SJSA1 (cell line): ENCODE data around the gene ATP6V0A1. TPM values are rescaled to one million over a fixed set of nuclear protein-coding genes. Genes with fewer than 3 reads are reported as not detected.
A peak's percentile ranks its signal among the peaks of the same experiment; 100 is the strongest.

Source experiments
- DNase-seq, 2 experiments: peaks; one replicate each; pipeline ENCODE4 v3.0.0-alpha.2; 2015 to 2020; ENCODE audit warnings: low spot score in 2 of 2, low read depth in 1 of 2
- H3K27ac ChIP-seq: fragments of 250-450 bp; sonication (Bioruptor Pico); 2 replicates; pipeline ENCODE4 v1.5.1; 2020; ENCODE audit warnings: mild to moderate bottlenecking, moderate library complexity
- H3K27me3 ChIP-seq: fragments of 250-450 bp; sonication (Bioruptor Pico); replicated peaks from 2 replicates; pipeline ENCODE4 v1.5.1; 2020; ENCODE audit warnings: mild to moderate bottlenecking, moderate library complexity
- H3K36me3 ChIP-seq: fragments of 250-450 bp; sonication (Bioruptor Pico); 2 replicates; pipeline ENCODE4 v1.5.1; 2020; ENCODE audit warnings: mild to moderate bottlenecking
- H3K4me1 ChIP-seq: fragments of 250-450 bp; sonication (Bioruptor Pico); replicated peaks from 2 replicates; pipeline ENCODE4 v1.6.1; 2021; ENCODE audit warnings: mild to moderate bottlenecking
- H3K4me3 ChIP-seq: fragments of 250-450 bp; sonication (Bioruptor Pico); 2 replicates; pipeline ENCODE4 v1.5.1; 2020; ENCODE audit warnings: mild to moderate bottlenecking
- H3K9me3 ChIP-seq: fragments of 250-450 bp; sonication (Bioruptor Pico); replicated peaks from 2 replicates; pipeline ENCODE4 v1.5.1; 2020; ENCODE audit warnings: mild to moderate bottlenecking
- total RNA-seq: library from RNA; depleted of rRNA; stranded (reverse); fragments of >200 nt; shearing (Covaris generic); gene quantifications from 2 replicates; pipeline ENCODE4 v1.2.3, GENCODE V29; 2014

ATP6V0A1 gene
- total RNA-seq, 1 experiment from 2014 or later = 14.8 TPM

DNA sequence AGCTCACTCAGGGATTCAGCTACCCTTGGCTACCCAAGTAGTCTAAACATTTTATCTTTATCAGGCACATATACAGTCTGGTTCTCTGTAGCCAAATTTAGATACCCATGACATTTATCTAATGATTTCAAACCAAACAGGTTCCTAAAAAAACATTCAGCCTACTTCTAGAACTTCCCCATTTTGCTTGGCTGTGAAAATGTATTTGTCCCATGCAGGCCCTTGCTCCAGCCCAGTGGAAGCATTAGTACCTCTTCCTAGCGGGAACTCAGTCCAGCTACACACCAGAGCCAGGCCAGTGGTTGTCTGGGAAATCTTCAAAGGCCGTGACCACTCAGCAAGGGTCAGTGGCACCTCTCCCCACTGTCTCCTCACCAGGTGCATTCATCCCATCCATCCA lies 51.2 kb downstream of the ATP6V0A1 start:
- peaks cover 45% of the 10 kb centered on the region for H3K36me3 ChIP-seq
- H3K27me3 ChIP-seq = no peaks in the 10 kb centered on the region
- DNase-seq = no peak
- H3K4me3 ChIP-seq = no peak overlapping the region
- H3K9me3 ChIP-seq = no peaks in the 10 kb centered on the region
- peaks cover 18% of the 10 kb centered on the region for H3K4me1 ChIP-seq
- no peak overlapping the region for H3K27ac ChIP-seq

DNA sequence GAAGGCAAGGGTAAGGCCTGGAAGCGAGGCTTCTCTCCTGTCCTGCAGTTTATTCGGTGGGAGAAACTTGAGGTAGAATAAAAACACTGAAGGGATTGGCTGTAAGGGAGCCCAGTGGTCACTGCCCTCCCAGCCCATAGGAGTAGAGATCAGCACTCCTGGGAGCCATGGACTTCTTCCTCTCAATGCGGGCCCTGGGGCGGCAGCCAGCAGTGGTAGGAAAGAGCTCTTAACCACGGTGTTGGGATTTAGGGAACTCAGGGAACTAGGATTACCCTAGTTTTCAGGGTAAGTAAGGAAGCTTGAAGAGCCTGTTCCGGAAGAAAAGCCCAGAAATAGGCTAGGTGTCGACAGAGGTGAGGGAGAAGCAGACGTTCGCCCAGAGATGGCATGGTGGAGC lies 53.6 kb downstream of the ATP6V0A1 start:
- no peak for DNase-seq
- H3K4me1 ChIP-seq = peaks cover 20% of the 10 kb centered on the region

DNA sequence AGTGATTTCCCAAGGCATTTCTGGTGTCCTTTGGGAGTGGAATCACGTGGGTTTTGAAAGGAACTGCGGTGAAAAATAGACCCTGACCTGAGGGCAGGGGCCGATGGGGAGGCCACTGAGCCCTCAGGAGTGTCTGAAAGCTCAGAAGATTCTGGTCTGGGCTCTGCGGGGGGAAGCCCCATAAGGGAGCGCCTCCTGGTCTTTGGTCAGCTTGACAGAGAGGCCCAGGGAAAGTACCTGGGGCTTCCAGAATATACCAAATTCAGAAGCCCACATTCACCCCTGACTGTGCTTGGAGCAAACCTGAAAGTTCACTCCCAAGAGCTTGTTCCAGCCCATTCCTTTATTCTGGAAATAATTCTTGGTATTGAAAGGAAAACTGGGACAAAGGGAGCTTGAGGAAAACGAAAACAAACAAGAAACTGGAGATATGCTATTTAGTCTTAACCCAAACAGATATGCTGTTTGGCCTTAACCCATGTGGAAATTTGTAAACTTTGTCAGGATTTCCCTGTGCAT lies 54.1 kb downstream of the ATP6V0A1 start:
- no peak for DNase-seq
- Histone ChIP-seq H3K9me3 (no peaks in the 10 kb centered on the region), H3K27me3 (no peaks in the 10 kb centered on the region), H3K4me1 (peaks cover 26% of the 10 kb centered on the region), H3K4me3 (no peak overlapping the region), H3K27ac (no peak overlapping the region; the same call in 1 of the 2 replicates), H3K36me3 (peaks cover 38% of the 10 kb centered on the region)

More for the DNA sequence above, 53.6 kb downstream of the ATP6V0A1 start:
- Histone ChIP-seq H3K27ac (no peak overlapping the region), H3K27me3 (no peaks in the 10 kb centered on the region), H3K9me3 (no peaks in the 10 kb centered on the region), H3K36me3 (peaks cover 38% of the 10 kb centered on the region), H3K4me3 (no peak overlapping the region)

DNA sequence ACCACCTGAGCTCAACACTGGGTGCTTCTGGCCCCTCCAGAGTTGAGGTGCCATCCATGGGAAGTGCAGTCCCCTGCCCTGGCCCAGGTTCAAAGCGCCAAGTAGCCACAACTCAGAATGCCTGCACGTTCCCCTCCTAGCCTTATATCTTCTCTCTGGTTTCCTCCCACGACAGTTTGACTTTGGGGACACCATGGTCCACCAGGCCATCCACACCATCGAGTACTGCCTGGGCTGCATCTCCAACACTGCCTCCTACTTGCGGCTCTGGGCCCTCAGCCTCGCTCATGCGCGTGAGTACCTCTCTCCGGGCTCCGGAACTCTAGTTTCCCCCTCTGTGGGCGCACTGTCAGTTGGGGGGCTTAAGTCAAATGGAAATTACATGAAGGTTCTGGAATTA lies 55.0 kb downstream of the ATP6V0A1 start:
- Histone ChIP-seq H3K36me3 (peaks cover 30% of the 10 kb centered on the region), H3K27ac (no peak overlapping the region)

DNA sequence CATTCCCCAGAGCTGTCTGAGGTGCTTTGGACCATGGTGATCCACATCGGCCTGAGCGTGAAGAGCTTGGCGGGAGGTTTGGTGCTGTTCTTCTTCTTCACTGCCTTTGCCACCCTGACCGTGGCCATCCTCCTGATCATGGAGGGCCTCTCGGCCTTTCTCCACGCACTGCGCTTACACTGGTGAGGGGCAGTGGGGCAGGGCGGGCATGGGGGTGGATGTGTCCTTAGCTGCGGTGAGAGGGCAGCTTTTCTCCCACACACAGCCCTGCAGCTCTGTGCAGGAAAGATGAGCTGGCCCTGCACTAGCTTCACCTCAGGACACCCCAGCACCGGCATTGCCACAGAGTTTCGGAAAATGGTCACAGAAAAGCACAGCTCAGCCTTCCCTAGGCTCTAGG lies 55.6 kb downstream of the ATP6V0A1 start:
- no peak overlapping the region for H3K27ac ChIP-seq
- peaks cover 25% of the 10 kb centered on the region for H3K36me3 ChIP-seq
- H3K27me3 ChIP-seq = no peaks in the 10 kb centered on the region
- H3K9me3 ChIP-seq = no peaks in the 10 kb centered on the region
- no peak for DNase-seq
- H3K4me3 ChIP-seq = no peak overlapping the region
- peaks cover 41% of the 10 kb centered on the region for H3K4me1 ChIP-seq

More for the DNA sequence above, 55.0 kb downstream of the ATP6V0A1 start:
- no peak for DNase-seq
- H3K9me3 ChIP-seq = no peaks in the 10 kb centered on the region
- H3K27me3 ChIP-seq = no peaks in the 10 kb centered on the region
- no peak overlapping the region for H3K4me3 ChIP-seq
- H3K4me1 ChIP-seq = peaks cover 35% of the 10 kb centered on the region

DNA sequence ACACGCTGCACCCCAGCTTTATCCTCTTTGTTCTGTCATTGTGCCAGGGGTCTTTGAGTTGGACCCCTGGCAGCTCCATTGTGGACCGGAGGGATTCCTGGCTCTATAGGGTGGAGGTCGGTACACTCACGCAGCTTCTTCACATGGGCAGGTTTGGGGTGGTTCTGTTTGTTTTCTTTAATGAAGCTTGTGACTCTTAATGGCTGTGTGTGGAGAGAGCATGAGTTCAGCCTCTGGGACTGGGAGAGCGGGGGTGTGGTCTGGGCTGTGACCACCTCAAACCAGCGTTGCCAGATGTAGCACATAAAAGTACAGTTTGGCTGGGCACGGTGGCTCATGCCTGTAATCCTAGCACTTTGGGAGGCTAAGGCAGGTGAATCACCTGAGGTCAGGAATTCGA lies 56.2 kb downstream of the ATP6V0A1 start:
- no peaks in the 10 kb centered on the region for H3K9me3 ChIP-seq
- H3K27me3 ChIP-seq = no peaks in the 10 kb centered on the region
- peaks cover 19% of the 10 kb centered on the region for H3K36me3 ChIP-seq
- DNase-seq = no peak
- H3K4me1 ChIP-seq = peaks cover 47% of the 10 kb centered on the region
- no peak overlapping the region for H3K4me3 ChIP-seq
- no peak overlapping the region for H3K27ac ChIP-seq

DNA sequence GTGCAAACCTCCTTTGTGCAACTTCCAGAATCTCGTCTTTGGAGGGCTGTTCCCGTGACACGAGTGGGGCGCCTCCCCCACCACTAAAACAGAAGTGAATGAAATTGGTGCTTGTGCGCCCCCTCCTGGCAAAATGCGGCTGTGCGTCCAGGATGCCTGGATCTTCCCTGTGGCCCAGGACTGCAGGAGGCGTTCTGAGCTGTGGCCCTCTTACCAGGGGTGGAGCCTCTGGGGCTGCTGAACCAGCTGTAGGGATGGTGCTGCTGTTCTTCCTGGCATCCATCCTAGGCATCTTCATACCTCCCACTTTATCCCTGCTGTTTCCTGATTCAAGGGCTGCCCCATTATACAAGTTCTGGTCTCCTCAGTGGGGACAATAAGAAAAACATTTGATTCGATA lies 58.8 kb downstream of the ATP6V0A1 start:
- no peak overlapping the region for H3K4me3 ChIP-seq
- peaks cover 22% of the 10 kb centered on the region for H3K36me3 ChIP-seq
- H3K9me3 ChIP-seq = no peaks in the 10 kb centered on the region
- H3K4me1 ChIP-seq = peaks cover 66% of the 10 kb centered on the region
- peak overlapping the region; percentile 99 for H3K27ac ChIP-seq
- no peaks in the 10 kb centered on the region for H3K27me3 ChIP-seq
- peak; percentile 88 to 89 for DNase-seq

DNA sequence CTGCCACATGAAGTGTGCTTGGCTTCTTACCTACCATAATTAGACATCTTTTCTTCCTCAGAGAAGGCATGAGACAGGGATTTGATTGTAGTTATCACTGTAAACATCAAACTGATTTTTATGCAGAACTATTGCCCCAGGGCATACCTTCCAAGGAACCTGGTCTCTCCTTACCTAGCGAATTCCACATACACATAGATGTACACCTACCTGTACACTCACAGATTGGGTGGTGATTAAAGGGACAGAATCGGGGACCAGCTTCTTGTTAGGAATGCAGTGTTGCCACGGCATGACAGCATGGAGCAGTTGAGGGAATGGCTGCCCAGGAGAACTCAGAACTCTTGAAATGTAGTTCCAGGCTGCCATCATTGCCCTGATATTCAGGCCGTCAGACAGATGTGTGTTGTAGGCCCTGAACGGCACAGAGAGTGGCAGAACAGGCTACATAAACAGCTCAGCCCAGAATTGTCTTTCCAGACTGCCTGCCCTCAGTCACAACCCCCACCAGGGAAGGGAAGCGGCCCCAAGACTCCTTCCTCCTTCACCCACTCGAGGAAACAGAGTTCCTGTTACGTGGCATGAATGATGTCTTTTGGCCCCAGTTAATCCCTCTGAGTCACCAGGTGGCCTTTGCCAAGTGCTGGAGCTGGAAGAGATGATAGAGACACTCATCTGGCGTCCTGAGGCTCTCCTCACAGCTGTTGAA lies 59.5 kb downstream of the ATP6V0A1 start:
- Histone ChIP-seq H3K4me1 (peaks cover 59% of the 10 kb centered on the region), H3K27ac (peak overlapping the region; percentile 99), H3K36me3 (peaks cover 22% of the 10 kb centered on the region), H3K27me3 (no peaks in the 10 kb centered on the region), H3K4me3 (no peak overlapping the region), H3K9me3 (no peaks in the 10 kb centered on the region)
- peak; percentile 91 to 93 for DNase-seq

DNA sequence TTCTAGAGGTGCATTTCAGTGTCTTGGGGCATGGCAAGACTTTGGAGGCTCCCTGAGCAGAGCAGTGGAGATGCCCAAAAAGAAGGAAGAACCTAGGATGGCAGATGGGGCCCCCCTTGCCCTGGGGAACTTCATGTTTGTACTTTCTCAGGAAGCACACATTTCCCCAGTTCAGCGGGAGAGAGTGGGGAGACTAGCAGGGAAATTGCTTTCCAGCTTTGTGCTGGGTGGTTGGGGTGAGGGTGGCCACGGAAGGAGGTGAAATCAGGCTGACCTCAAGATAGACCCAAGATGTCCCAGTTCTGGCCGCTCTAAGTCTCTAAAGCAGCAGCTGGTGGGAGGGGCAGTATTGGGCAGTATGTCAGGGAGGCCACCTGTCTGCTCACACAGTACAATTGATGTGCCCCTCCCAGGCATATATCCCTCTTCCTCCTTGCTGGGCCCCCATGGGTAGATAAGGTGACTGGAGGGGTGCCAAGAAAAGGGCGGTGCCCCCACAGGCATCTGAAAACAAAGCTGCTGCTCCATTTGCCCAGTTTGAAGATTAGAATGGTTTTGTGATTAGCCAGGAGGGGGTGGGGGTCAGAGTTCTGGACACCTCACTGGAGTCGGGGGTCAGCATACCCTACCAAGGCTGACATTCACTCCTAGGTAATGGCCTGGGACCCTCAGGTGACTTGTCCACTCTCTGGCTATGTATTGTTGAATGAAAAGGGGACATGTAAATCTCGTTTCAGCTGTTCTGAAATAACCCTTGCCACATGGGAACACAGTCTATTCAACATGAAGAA lies 60.3 kb downstream of the ATP6V0A1 start:
- DNase-seq = peak; percentile 62 to 68
- peaks cover 19% of the 10 kb centered on the region for H3K36me3 ChIP-seq
- H3K27me3 ChIP-seq = no peaks in the 10 kb centered on the region
- no peak overlapping the region for H3K4me3 ChIP-seq
- H3K4me1 ChIP-seq = peaks cover 54% of the 10 kb centered on the region
- H3K9me3 ChIP-seq = no peaks in the 10 kb centered on the region
- peak overlapping the region; percentile 99 for H3K27ac ChIP-seq

DNA sequence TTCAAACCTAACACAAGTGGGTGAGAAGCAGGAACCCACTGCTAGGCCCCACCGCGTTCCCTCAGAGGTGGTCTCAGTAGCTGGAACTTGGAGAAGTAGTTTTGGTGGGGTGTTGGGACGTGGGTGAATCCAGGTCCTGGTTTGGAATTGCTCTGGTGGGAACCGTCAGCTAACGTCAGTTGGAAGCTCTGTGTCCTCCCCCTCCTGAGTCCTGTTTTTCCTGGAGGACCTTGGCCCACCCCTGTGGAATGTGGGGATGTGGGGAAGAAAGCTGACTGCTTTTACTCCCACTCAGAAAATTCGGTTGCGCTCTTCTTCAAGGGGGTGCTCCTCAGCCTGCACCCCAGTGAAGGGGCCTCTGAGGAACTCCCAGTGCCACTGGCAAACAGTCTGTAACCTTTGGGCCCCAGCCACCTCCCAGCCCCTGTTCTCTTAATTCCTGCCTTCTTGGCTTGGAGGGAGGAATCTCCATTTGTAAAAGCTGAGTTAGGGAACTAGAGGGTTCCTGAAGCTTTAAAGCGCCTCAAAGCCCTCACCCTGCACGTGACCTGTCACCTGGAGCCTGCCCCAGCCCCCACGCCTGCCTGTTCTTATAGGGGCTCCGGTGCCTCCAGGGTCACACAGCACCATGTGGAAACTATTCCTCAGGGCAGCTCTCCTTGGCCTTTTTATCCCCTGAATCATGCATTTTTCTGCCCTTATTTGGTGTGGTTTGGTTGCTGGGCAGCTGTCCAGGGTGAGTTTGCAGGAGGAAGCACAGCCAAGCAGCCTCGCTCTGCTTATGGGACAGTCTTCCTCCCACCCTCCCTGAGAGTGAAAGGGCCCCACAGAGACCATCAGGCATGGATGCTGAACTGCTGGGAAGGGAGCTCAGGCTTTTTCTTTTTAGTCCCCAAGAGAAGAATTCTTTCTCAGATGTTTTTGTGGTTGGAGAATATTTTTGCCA lies 61.1 kb downstream of the ATP6V0A1 start:
- Histone ChIP-seq H3K27ac (peak overlapping the region; percentile 99), H3K4me3 (no peak overlapping the region), H3K36me3 (peaks cover 13% of the 10 kb centered on the region), H3K9me3 (no peaks in the 10 kb centered on the region), H3K4me1 (peaks cover 54% of the 10 kb centered on the region), H3K27me3 (no peaks in the 10 kb centered on the region)
- DNase-seq = peak; percentile 96 to 97

DNA sequence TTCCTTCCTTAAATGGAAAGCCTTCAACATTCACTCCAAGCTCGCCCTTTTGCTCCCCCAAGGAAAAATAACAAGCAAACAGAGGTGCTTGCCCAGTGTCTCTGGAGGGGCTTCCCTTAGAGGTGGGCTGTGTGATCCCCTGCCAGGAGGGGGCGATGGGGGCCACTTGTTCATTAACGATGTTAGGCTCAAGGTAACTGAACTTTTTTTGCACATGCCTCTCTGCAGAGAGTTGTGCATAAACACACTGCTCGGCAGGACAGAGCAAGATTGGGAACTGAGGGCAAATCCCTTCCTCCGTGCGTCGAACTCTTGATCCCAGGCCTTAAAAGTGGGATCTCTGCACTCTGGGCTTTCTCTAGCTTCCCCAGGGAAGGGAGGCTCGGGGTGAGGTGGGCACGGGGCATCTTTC lies 61.9 kb downstream of the ATP6V0A1 start:
- no peak overlapping the region for H3K4me3 ChIP-seq
- peak in 1 of 2 experiments; percentile 61 for DNase-seq
- H3K4me1 ChIP-seq = peaks cover 57% of the 10 kb centered on the region
- no peaks in the 10 kb centered on the region for H3K9me3 ChIP-seq
- H3K36me3 ChIP-seq = peaks cover 13% of the 10 kb centered on the region
- H3K27ac ChIP-seq = peak overlapping the region; percentile 99
- no peaks in the 10 kb centered on the region for H3K27me3 ChIP-seq

DNA sequence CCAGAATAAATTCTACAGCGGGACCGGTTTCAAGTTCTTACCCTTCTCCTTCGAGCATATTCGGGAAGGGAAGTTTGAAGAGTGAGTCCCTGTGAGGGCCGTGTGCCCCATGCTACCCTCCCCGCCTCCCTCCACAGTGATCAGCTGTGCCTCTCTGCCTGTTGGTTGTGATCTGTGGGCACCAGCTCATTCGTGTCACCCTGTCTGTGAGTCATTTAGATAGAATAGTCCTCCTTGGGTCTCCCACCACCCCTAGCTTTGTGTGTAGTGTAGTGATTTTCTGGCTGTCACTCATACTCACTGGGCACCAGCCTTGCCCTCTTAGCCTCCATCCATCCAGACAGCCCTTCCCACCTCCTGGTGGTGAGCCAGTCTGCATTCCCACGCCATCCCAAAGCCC lies 62.4 kb downstream of the ATP6V0A1 start:
- Histone ChIP-seq H3K27ac (peak overlapping the region; percentile 99), H3K27me3 (no peaks in the 10 kb centered on the region), H3K9me3 (no peaks in the 10 kb centered on the region), H3K4me1 (peaks cover 60% of the 10 kb centered on the region), H3K36me3 (peaks cover 13% of the 10 kb centered on the region), H3K4me3 (no peak overlapping the region)
- no peak for DNase-seq

DNA sequence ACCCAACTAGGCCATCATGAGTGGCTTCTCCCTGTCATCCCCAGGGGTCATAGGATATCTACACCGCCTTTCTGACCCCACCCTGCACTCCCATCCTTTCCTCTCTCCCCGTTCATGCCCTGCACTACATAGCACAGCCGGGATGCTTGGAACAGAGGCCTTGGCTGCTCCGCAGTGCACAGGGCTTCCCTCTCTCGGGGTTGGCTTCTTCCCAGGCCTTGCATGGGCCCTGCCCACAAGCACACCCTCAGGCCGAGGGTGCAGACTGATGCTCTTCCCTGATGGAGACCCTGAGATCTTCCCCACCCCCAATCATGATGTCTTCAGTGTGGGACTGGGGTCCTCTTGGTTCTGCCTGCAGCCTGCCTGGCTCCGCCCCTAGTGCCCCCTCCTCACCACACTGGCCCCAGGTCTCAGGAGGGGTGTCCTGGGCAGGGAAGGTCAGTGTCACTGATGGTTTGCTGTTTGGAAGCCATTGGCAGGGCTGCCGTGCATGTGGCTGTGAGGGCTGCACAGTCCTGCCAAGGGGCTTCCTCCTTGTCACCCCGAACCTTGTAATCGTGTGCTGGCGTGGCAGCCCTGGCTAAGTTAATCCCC lies 63.1 kb downstream of the ATP6V0A1 start:
- Histone ChIP-seq H3K36me3 (peaks cover 13% of the 10 kb centered on the region), H3K27ac (peak overlapping the region; percentile 99), H3K27me3 (no peaks in the 10 kb centered on the region), H3K4me3 (no peak overlapping the region), H3K4me1 (peaks cover 67% of the 10 kb centered on the region), H3K9me3 (no peaks in the 10 kb centered on the region)
- DNase-seq = no peak
